ENCODE results near the gene DBP. TPM values are rescaled to one million over a fixed set of nuclear protein-coding genes. Genes with fewer than 3 reads are reported as not detected.

The DBP gene
- total RNA-seq, 1 donor from 2014 or later, result 3.9 TPM

DNA sequence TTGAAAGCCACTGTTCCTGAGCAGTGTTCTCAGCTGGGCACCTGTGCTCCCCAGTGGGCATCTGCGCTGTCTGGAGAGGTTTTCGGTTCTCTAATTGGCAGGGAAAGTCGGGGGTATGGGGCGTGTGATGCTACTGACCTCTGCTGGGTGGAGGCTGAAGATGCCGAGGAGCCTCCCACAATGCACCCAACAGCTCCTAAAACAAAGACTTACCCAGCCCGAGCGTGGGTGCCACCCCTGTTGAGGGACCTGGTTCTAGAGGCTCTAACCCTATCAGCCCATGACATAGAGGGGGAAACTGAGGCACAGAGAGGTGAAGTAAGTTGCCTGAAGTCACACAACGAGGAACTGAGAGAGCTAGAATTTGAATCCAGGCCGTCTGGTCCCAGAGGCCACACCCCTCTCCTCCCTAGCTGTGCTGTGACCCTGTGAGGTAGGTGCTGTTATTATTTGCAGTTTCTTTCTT lies 28.3 kb downstream of the DBP start:
- no peaks in the 10 kb centered on the region for H3K36me3 Mint-ChIP-seq (ENCODE audit: low read depth)
- H3K4me3 Mint-ChIP-seq (ENCODE audit: unreplicated experiment), result no peak overlapping the region
- DNase-seq (ENCODE audit: low spot score), result no peak
- H3K27ac Mint-ChIP-seq (ENCODE audit: unreplicated experiment), result no peak overlapping the region
- H3K9me3 Mint-ChIP-seq (ENCODE audit: low read depth), result no peaks in the 10 kb centered on the region
- TF ChIP-seq, protein P1, sequence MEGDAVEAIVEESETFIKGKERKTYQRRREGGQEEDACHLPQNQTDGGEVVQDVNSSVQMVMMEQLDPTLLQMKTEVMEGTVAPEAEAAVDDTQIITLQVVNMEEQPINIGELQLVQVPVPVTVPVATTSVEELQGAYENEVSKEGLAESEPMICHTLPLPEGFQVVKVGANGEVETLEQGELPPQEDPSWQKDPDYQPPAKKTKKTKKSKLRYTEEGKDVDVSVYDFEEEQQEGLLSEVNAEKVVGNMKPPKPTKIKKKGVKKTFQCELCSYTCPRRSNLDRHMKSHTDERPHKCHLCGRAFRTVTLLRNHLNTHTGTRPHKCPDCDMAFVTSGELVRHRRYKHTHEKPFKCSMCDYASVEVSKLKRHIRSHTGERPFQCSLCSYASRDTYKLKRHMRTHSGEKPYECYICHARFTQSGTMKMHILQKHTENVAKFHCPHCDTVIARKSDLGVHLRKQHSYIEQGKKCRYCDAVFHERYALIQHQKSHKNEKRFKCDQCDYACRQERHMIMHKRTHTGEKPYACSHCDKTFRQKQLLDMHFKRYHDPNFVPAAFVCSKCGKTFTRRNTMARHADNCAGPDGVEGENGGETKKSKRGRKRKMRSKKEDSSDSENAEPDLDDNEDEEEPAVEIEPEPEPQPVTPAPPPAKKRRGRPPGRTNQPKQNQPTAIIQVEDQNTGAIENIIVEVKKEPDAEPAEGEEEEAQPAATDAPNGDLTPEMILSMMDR (IDR thresholded peaks at IDR 0.05), result peak; percentile 72
- no peaks in the 10 kb centered on the region for H3K27me3 Mint-ChIP-seq (ENCODE audit: low read depth)
- no peaks in the 10 kb centered on the region for H3K4me1 Mint-ChIP-seq (ENCODE audit: low read depth)

DNA sequence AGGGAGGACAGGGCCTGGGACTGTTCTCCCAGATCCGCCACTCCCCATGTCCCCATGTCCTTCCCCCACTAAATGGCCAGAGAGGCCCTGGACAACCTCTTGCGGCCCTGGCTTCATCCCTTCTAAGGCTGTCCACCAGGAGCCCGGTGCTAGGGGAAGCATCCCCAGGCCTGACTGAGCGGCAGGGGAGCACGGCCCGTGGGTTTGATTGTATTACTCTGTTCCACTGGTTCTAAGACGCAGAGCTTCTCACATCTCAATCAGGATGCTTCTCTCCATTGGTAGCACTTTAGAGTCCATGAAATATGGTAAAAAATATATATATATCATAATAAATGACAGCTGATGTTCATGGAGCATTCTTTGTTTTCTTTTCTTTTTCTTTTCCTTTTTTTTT lies 29.8 kb downstream of the DBP start:
- DNase-seq (ENCODE audit: low spot score), result no peak
- H3K27me3 Mint-ChIP-seq (ENCODE audit: low read depth), result no peaks in the 10 kb centered on the region

DNA sequence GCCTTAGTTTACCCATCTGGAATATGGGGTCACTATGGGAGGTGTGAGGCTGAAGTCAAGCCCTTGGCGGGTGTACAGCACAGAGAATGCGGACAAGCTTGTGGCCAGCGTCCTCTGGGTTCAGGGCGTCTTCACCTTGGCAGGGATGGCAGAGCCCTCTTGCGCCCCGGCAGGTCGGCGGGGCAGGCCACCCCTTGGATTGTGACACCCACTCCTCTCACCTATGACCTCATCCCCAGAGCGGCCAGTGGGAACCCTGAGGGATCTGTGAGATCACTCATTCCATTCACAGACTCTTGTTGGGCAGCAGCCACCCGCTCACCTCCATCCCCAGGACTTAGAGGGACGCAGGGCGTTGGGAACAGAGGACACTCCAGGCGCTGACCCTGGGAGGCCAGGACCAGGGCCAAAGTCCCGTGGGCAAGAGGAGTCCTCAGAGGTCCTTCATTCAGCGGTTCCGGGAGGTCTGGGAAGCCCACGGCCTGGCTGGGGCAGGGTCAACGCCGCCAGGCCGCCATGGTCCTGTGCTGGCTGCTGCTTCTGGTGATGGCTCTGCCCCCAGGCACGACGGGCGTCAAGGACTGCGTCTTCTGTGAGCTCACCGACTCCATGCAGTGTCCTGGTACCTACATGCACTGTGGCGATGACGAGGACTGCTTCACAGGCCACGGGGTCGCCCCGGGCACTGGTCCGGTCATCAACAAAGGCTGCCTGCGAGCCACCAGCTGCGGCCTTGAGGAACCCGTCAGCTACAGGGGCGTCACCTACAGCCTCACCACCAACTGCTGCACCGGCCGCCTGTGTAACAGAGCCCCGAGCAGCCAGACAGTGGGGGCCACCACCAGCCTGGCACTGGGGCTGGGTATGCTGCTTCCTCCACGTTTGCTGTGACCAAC lies 30.5 kb downstream of the DBP start, which contains the start of gene SPACA4:
Gene SPACA4 (plus strand): TSS at position 280 of the 896 bp plus-strand sequence. CDS start 237 bp downstream, at position 517.
- Mint-ChIP-seq H3K36me3 (ENCODE audit: low read depth) (no peaks in the 10 kb centered on the region), H3K27ac (ENCODE audit: unreplicated experiment) (no peak within 1 kb of the TSS), H3K27me3 (ENCODE audit: low read depth) (no peaks in the 10 kb centered on the region), H3K4me1 (ENCODE audit: low read depth) (no peaks in the 10 kb centered on the region), H3K4me3 (ENCODE audit: unreplicated experiment) (no peak within 1 kb of the TSS), H3K9me3 (ENCODE audit: low read depth) (no peaks in the 10 kb centered on the region)
- DNase-seq (ENCODE audit: low spot score), result no peak
- TF ChIP-seq, protein P1 (IDR thresholded peaks at IDR 0.05), result no peak

More for the DNA sequence above, 29.8 kb downstream of the DBP start:
- Mint-ChIP-seq H3K27ac (ENCODE audit: unreplicated experiment) (no peak overlapping the region), H3K36me3 (ENCODE audit: low read depth) (no peaks in the 10 kb centered on the region), H3K4me1 (ENCODE audit: low read depth) (no peaks in the 10 kb centered on the region), H3K4me3 (ENCODE audit: unreplicated experiment) (no peak overlapping the region), H3K9me3 (ENCODE audit: low read depth) (no peaks in the 10 kb centered on the region)
- TF ChIP-seq, protein P1 (IDR thresholded peaks at IDR 0.05), result no peak

DNA sequence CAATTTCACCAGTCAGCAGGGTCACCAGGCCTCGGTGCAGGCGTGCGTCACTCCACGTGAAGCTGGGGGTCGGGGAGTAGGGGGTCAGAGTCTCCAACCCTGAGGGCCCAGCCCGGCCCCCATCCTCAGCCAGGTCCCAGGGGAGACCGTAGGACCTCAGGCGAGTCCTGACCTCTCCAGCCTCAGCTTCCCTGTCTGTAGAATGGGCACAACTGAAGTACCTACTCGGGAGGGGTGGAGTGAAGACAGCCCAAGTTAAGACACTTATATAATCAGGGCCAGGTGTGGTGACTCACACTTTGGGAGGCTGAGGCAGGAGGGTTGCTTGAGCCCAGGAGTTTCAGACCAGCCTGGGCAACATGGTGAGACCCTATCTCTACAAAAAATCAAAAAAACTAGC lies 33.3 kb downstream of the DBP start:
- Mint-ChIP-seq H3K4me3 (ENCODE audit: unreplicated experiment) (no peak overlapping the region), H3K27ac (ENCODE audit: unreplicated experiment) (no peak overlapping the region), H3K9me3 (ENCODE audit: low read depth) (no peaks in the 10 kb centered on the region), H3K4me1 (ENCODE audit: low read depth) (no peaks in the 10 kb centered on the region), H3K36me3 (ENCODE audit: low read depth) (no peaks in the 10 kb centered on the region), H3K27me3 (ENCODE audit: low read depth) (no peaks in the 10 kb centered on the region)
- TF ChIP-seq, protein P1 (IDR thresholded peaks at IDR 0.05), result no peak
- DNase-seq (ENCODE audit: low spot score), result no peak

DNA sequence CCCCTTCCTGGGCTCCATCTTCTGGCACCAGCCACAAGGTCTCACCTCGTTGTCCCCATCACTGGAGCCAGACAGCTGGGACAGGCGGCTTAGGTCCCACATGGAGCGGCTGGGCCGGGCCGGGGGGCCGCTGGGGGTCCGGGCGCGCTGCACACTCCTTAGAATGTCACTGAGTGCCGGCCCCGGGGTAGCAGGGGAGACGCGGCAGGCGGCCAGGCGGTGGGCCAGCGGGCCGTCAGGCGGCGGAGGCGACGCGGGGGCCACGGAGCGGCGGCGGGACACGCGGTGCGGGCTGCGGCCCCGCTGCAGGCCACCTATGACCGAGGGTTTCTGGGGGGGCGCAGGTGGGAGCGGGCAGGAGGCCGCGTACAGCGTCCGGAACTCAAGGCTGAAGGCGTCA lies 33.7 kb downstream of the DBP start:
- Mint-ChIP-seq H3K4me1 (ENCODE audit: low read depth) (no peaks in the 10 kb centered on the region), H3K4me3 (ENCODE audit: unreplicated experiment) (no peak overlapping the region), H3K27ac (ENCODE audit: unreplicated experiment) (no peak overlapping the region), H3K36me3 (ENCODE audit: low read depth) (no peaks in the 10 kb centered on the region), H3K9me3 (ENCODE audit: low read depth) (no peaks in the 10 kb centered on the region), H3K27me3 (ENCODE audit: low read depth) (peaks cover 3% of the 10 kb centered on the region)
- DNase-seq (ENCODE audit: low spot score), result no peak
- TF ChIP-seq, protein P1 (IDR thresholded peaks at IDR 0.05), result no peak

Data from chondrocyte (in vitro differentiated cells).